ENCODE measurements around the gene RIPPLY1. TPM values are rescaled to one million over a fixed set of nuclear protein-coding genes. Genes with fewer than 3 reads are reported as not detected.

The RIPPLY1 gene, protein sequence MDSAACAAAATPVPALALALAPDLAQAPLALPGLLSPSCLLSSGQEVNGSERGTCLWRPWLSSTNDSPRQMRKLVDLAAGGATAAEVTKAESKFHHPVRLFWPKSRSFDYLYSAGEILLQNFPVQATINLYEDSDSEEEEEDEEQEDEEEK
- total RNA-seq (2022), result not detected in 2 replicates
- percentile 29 among the genes with signal in this experiment for Bru-seq, nascent RNA
- percentile 31 among the genes with signal in this experiment for BruChase-seq, experiment 1, labeled RNA remaining after a 2-hour chase
- percentile 31 among the genes with signal in this experiment for BruChase-seq, experiment 2, labeled RNA remaining after a 6-hour chase
- long read RNA-seq, result 0 reads

DNA sequence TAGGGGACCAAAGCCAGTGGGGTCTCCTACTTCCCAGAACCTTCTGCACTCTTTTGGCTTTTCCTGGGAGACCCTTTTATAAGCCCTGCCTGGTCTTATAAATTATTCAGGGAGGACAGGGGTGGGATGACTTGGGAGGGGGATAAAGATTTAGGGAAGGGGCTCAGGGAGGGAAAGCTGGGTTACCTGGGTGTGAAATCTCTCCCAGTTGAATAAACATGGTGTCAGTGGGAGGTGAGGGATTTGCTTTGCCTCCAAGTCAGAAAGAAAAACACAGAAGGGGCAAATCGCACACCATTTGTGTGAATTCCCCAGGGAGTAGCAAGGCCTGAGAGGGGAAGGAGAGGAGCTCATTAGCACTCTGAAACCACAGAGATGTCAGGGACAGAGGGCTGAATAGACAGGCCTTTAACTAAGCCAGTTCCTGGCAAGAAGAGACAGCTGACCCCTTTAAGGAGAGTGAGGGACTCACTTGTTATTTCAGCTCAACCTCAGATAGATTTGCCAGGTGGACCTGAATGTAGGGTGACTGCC, at the start of gene RIPPLY1:
TSS of gene RIPPLY1 (minus strand) at position 51 of the 534 bp plus-strand sequence. CDS start 54 bp downstream, outside the sequence.
- Histone ChIP-seq H3K4me1 (peaks cover 40% of the 10 kb centered on the region), H3K36me3 (ENCODE audit: control insufficient read depth, insufficient read depth, low read length) (no peaks in the 10 kb centered on the region), H3K27me3 (replicated peaks; ENCODE audit: control insufficient read depth, insufficient read depth, low read length) (no peaks in the 10 kb centered on the region), H3K4me3 (ENCODE audit: low read depth, low read length) (no peak within 1 kb of the TSS), H3K9me3 (no peaks in the 10 kb centered on the region)
- ChIA-PET CTCF (interaction anchor here (0.6 to 2.1 kb wide), 5 partner anchors 9 to 803 kb away, joined by 3 to 12 read pairs (median 5); no protein-coding TSS in a partner anchor), POLR2A (interaction anchor here (0.7 kb wide), 1 partner anchor 29 kb away, joined by 3 read pairs; no protein-coding TSS in a partner anchor)
- no TSS peak for BruUV-seq (replicated peaks)
- Mint-ChIP-seq H3K9me3 (ENCODE audit: unreplicated experiment) (no peaks in the 10 kb centered on the region), H3K4me3 (ENCODE audit: unreplicated experiment) (no peak within 1 kb of the TSS), H3K27me3 (ENCODE audit: insufficient read depth, unreplicated experiment) (no peaks in the 10 kb centered on the region), H3K36me3 (ENCODE audit: insufficient read depth, unreplicated experiment) (no peaks in the 10 kb centered on the region), H3K27ac (ENCODE audit: unreplicated experiment) (no peak within 1 kb of the TSS), H3K4me1 (ENCODE audit: low read depth, unreplicated experiment) (peaks cover 17% of the 10 kb centered on the region)
- intact Hi-C loops (cut with micrococcal nuclease; ENCODE audit: unreplicated experiment), result no loop called here
- DNase-seq, result no peak
- TF ChIP-seq, protein P1, sequence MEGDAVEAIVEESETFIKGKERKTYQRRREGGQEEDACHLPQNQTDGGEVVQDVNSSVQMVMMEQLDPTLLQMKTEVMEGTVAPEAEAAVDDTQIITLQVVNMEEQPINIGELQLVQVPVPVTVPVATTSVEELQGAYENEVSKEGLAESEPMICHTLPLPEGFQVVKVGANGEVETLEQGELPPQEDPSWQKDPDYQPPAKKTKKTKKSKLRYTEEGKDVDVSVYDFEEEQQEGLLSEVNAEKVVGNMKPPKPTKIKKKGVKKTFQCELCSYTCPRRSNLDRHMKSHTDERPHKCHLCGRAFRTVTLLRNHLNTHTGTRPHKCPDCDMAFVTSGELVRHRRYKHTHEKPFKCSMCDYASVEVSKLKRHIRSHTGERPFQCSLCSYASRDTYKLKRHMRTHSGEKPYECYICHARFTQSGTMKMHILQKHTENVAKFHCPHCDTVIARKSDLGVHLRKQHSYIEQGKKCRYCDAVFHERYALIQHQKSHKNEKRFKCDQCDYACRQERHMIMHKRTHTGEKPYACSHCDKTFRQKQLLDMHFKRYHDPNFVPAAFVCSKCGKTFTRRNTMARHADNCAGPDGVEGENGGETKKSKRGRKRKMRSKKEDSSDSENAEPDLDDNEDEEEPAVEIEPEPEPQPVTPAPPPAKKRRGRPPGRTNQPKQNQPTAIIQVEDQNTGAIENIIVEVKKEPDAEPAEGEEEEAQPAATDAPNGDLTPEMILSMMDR (IDR thresholded peaks at IDR 0.05; ENCODE audit: insufficient read depth in 1 of 2, low read depth in 1 of 2, low read length in 1 of 2, severe bottlenecking in 1 of 2, unreplicated experiment in 1 of 2), result no peak

DNA sequence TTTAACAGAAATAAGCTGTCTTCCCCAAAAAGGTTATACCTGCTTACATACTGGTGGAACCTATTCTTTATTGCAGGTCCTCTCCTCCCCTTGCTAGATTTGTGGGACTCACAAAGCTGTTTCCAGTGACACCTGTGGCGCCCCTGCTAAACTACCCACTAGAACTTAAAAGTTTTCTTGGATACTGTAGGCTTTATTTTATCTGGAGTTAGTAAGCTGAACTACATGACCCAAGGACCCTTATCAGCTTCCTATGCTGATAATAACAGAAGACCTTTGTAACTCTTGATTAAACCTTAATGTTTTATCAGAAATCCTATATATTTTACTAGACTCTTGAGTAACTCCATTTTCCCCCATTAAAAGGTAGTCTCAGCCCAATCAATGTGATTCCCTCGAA, 49.4 kb upstream of the RIPPLY1 start:
- POLR2A ChIA-PET, result no interaction called here
- H3K27me3 Mint-ChIP-seq (ENCODE audit: insufficient read depth, unreplicated experiment), result no peaks in the 10 kb centered on the region
- TF ChIP-seq, protein P1 (IDR thresholded peaks at IDR 0.05; ENCODE audit: insufficient read depth in 1 of 2, low read depth in 1 of 2, low read length in 1 of 2, severe bottlenecking in 1 of 2, unreplicated experiment in 1 of 2), result no peak

DNA sequence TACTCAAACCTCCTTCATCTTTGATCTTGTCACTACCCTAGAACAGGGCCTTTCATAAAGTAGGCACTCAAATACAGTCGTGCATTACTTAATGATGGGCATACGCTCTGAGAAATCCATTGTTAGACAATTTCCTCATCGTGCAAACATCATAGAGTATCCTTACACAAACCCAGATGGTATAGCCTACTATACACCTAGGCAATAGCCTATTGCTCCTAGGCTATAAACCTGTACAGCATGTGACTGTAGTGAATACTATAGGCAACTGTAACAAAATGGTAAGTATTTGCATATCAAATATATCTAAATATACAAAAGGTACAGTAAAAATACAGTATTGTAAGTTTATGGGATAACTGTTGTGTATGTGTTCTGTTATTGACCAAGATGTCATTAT, 48.9 kb upstream of the RIPPLY1 start:
- BruUV-seq (replicated peaks), result no TSS peak
- H3K27ac Mint-ChIP-seq (ENCODE audit: unreplicated experiment), result no peak overlapping the region
- no peak overlapping the region for H3K4me3 ChIP-seq (ENCODE audit: low read depth, low read length)
- no peak for DNase-seq
- TF ChIP-seq, protein P1 (IDR thresholded peaks at IDR 0.05; ENCODE audit: insufficient read depth in 1 of 2, low read depth in 1 of 2, low read length in 1 of 2, severe bottlenecking in 1 of 2, unreplicated experiment in 1 of 2), result no peak
- H3K9me3 Mint-ChIP-seq (ENCODE audit: unreplicated experiment), result no peaks in the 10 kb centered on the region
- CTCF ChIA-PET, result interaction anchor here (1.1 to 1.2 kb wide), 2 partner anchors 53 to 58 kb away, joined by 4 to 6 read pairs; no protein-coding TSS in a partner anchor
- no peaks in the 10 kb centered on the region; the same call in none of the 2 replicates for H3K36me3 ChIP-seq (ENCODE audit: control insufficient read depth, insufficient read depth, low read length)
- H3K4me3 Mint-ChIP-seq (ENCODE audit: unreplicated experiment), result no peak overlapping the region
- H3K9me3 ChIP-seq, result no peaks in the 10 kb centered on the region
- peaks cover 21% of the 10 kb centered on the region for H3K4me1 Mint-ChIP-seq (ENCODE audit: low read depth, unreplicated experiment)
- H3K27me3 ChIP-seq (replicated peaks; ENCODE audit: control insufficient read depth, insufficient read depth, low read length), result no peaks in the 10 kb centered on the region
- peaks cover 57% of the 10 kb centered on the region for H3K36me3 Mint-ChIP-seq (ENCODE audit: insufficient read depth, unreplicated experiment)
- intact Hi-C loops (cut with micrococcal nuclease; ENCODE audit: unreplicated experiment), result no loop called here
- no peaks in the 10 kb centered on the region for H3K27me3 Mint-ChIP-seq (ENCODE audit: insufficient read depth, unreplicated experiment)
- POLR2A ChIA-PET, result no interaction called here
- peaks cover 37% of the 10 kb centered on the region for H3K4me1 ChIP-seq

More for the DNA sequence above, 49.4 kb upstream of the RIPPLY1 start:
- no peak overlapping the region for H3K4me3 ChIP-seq (ENCODE audit: low read depth, low read length)
- Mint-ChIP-seq H3K4me3 (ENCODE audit: unreplicated experiment) (no peak overlapping the region), H3K36me3 (ENCODE audit: insufficient read depth, unreplicated experiment) (peaks cover 60% of the 10 kb centered on the region), H3K9me3 (ENCODE audit: unreplicated experiment) (no peaks in the 10 kb centered on the region), H3K4me1 (ENCODE audit: low read depth, unreplicated experiment) (peaks cover 21% of the 10 kb centered on the region), H3K27ac (ENCODE audit: unreplicated experiment) (no peak overlapping the region)
- no TSS peak for BruUV-seq (replicated peaks)
- DNase-seq, result no peak
- peaks cover 37% of the 10 kb centered on the region for H3K4me1 ChIP-seq
- H3K36me3 ChIP-seq (ENCODE audit: control insufficient read depth, insufficient read depth, low read length), result no peaks in the 10 kb centered on the region; the same call in none of the 2 replicates
- no peaks in the 10 kb centered on the region for H3K9me3 ChIP-seq
- intact Hi-C loops (cut with micrococcal nuclease; ENCODE audit: unreplicated experiment), result no loop called here
- H3K27me3 ChIP-seq (replicated peaks; ENCODE audit: control insufficient read depth, insufficient read depth, low read length), result no peaks in the 10 kb centered on the region
- CTCF ChIA-PET, result interaction anchor here (1.1 to 1.2 kb wide), 2 partner anchors 54 to 58 kb away, joined by 4 to 6 read pairs; no protein-coding TSS in a partner anchor
